Neural progenitor cell (in vitro differentiated cells): ENCODE data around the gene TRIM46. TPM values are rescaled to one million over a fixed set of nuclear protein-coding genes. Genes with fewer than 3 reads are reported as not detected.

Experiments
- DNase-seq: peaks from one replicate; pipeline ENCODE4 v3.0.0-alpha.2; 2016; ENCODE audit warnings: low spot score
- H2AFZ ChIP-seq: fragments of 200-600 bp; sonication (generic); replicated peaks from 2 replicates; pipeline ENCODE4 v1.6.1; 2016; ENCODE audit warnings: antibody characterized with exemption
- H3F3A ChIP-seq: fragments of 200-600 bp; sonication (generic); 2 replicates; pipeline ENCODE4 v1.6.1; 2016; ENCODE audit warnings: antibody characterized with exemption, low read depth
- H3K27ac ChIP-seq: fragments of 200-600 bp; sonication (generic); 2 replicates; pipeline ENCODE4 v1.5.1; 2016; ENCODE audit warnings: mild to moderate bottlenecking
- H3K27me3 ChIP-seq: fragments of 200-600 bp; sonication (generic); 2 replicates; pipeline ENCODE4 v1.6.1; 2016; ENCODE audit warnings: mild to moderate bottlenecking, moderate library complexity
- H3K36me3 ChIP-seq: fragments of 200-600 bp; sonication (generic); 2 replicates; pipeline ENCODE4 v1.5.1; 2016
- H3K4me1 ChIP-seq: fragments of 200-600 bp; sonication (generic); 2 replicates; pipeline ENCODE4 v1.6.1; 2016; ENCODE audit warnings: mixed run types
- H3K4me2 ChIP-seq: fragments of 200-600 bp; sonication (generic); 2 replicates; pipeline ENCODE4 v1.6.1; 2016
- H3K4me3 ChIP-seq: fragments of 200-600 bp; sonication (generic); 2 replicates; pipeline ENCODE4 v1.5.1; 2016
- H3K79me2 ChIP-seq: fragments of 200-600 bp; sonication (generic); 2 replicates; pipeline ENCODE4 v1.6.1; 2016; ENCODE audit warnings: low read depth
- H3K9ac ChIP-seq: fragments of 200-600 bp; sonication (generic); 2 replicates; pipeline ENCODE4 v1.6.1; 2016
- H3K9me3 ChIP-seq: fragments of 200-600 bp; sonication (generic); 2 replicates; pipeline ENCODE4 v1.5.1; 2016; ENCODE audit warnings: low read depth
- H4K20me1 ChIP-seq: fragments of 200-600 bp; sonication (generic); 2 replicates; pipeline ENCODE4 v1.6.1; 2016; ENCODE audit warnings: low read depth
- H3K27ac Mint-ChIP-seq: 3 replicates; pipeline ENCODE4 v1.8.0; 2021; ENCODE audit warnings: mixed read lengths
- H3K27me3 Mint-ChIP-seq: 2 replicates; pipeline ENCODE4 v1.8.0; 2022; ENCODE audit warnings: low read depth, mild to moderate bottlenecking, inconsistent platforms, moderate library complexity, mixed read lengths; ENCODE audit not compliant: insufficient read depth
- H3K36me3 Mint-ChIP-seq: 3 replicates; pipeline ENCODE4 v1.8.0; 2021; ENCODE audit warnings: mixed read lengths
- H3K4me1 Mint-ChIP-seq: 3 replicates; pipeline ENCODE4 v1.8.0; 2021; ENCODE audit warnings: mixed read lengths
- H3K4me3 Mint-ChIP-seq: 3 replicates; pipeline ENCODE4 v1.8.0; 2021; ENCODE audit warnings: mild to moderate bottlenecking, moderate library complexity, mixed read lengths
- H3K9me3 Mint-ChIP-seq: 3 replicates; pipeline ENCODE4 v1.8.0; 2020; ENCODE audit warnings: mixed read lengths
- CTCF ChIP-seq: fragments of 200-600 bp; sonication (generic); IDR thresholded peaks from 2 replicates; pipeline ENCODE4 v1.5.1; 2017; ENCODE audit warnings: antibody characterized with exemption, mild to moderate bottlenecking
- EZH2 ChIP-seq: fragments of 200-600 bp; sonication (generic); IDR thresholded peaks from 2 replicates; pipeline ENCODE4 v1.6.1; 2017; ENCODE audit warnings: antibody characterized with exemption, mild to moderate bottlenecking, moderate library complexity
- EZH2phosphoT487 ChIP-seq: fragments of 200-600 bp; sonication (generic); IDR thresholded peaks from 2 replicates; pipeline ENCODE4 v1.6.1; 2017; ENCODE audit warnings: antibody characterized with exemption
- total RNA-seq: library from RNA; depleted of rRNA; stranded (reverse); fragments of >200 nt; gene quantifications from 2 replicates; pipeline ENCODE4 v1.2.3, GENCODE V29; 2015; ENCODE audit warnings: low replicate concordance

Gene TRIM46
- total RNA-seq, 1 donor from 2014 or later = 3.9 TPM

- peak within 1 kb of the TSS; percentile 92 for H3K27ac ChIP-seq
- Mint-ChIP-seq H3K27ac (peak within 1 kb of the TSS; percentile 97), H3K4me3 (peak within 1 kb of the TSS; percentile 88), H3K4me1 (peaks cover 43% of the 10 kb centered on the region), H3K36me3 (peaks cover 7% of the 10 kb centered on the region), H3K9me3 (no peaks in the 10 kb centered on the region), H3K27me3 (peaks cover 34% of the 10 kb centered on the region)
- H3K79me2 ChIP-seq = peaks cover 8% of the 10 kb centered on the region
- peak within 1 kb of the TSS; percentile 77 for H2AFZ ChIP-seq
- H3F3A ChIP-seq = peaks cover 72% of the 10 kb centered on the region
- H3K4me2 ChIP-seq = peak within 1 kb of the TSS; percentile 96
- H4K20me1 ChIP-seq = peaks cover 19% of the 10 kb centered on the region
- no peaks in the 10 kb centered on the region for H3K36me3 ChIP-seq
- TF ChIP-seq EZH2 = no peak
- TF ChIP-seq CTCF = no peak
- no peak for TF ChIP-seq EZH2phosphoT487
- H3K4me3 ChIP-seq = peak within 1 kb of the TSS; percentile 86
- no peaks in the 10 kb centered on the region for H3K9me3 ChIP-seq
- DNase-seq = peak; percentile 85
- peaks cover 24% of the 10 kb centered on the region for H3K4me1 ChIP-seq
- peak within 1 kb of the TSS; percentile 64 for H3K9ac ChIP-seq
- no peaks in the 10 kb centered on the region for H3K27me3 ChIP-seq
Measured at GRCh38 chr1:155207806-155208540, 34.3 kb downstream of the TRIM46 start, which contains the start of gene THBS3. THBS3 (minus strand) TSS chr1:155207897; CDS start chr1:155207876, 21 bp downstream.

GRCh38 chr1:155208541-155209311 lies 35.1 kb downstream of the TRIM46 start, which contains the start of gene MTX1:
MTX1 (plus strand) TSS chr1:155208695; CDS start chr1:155208805, 110 bp downstream.
- Histone ChIP-seq H3K4me1 (peaks cover 24% of the 10 kb centered on the region), H3K4me2 (peak within 1 kb of the TSS; percentile 96), H3K9ac (peak within 1 kb of the TSS; percentile 64), H3K36me3 (no peaks in the 10 kb centered on the region), H3F3A (peaks cover 65% of the 10 kb centered on the region), H3K9me3 (no peaks in the 10 kb centered on the region), H3K27ac (peak within 1 kb of the TSS; percentile 92), H2AFZ (peak within 1 kb of the TSS; percentile 77), H3K4me3 (peak within 1 kb of the TSS; percentile 86), H4K20me1 (peaks cover 19% of the 10 kb centered on the region), H3K79me2 (peaks cover 8% of the 10 kb centered on the region), H3K27me3 (no peaks in the 10 kb centered on the region)
- TF ChIP-seq EZH2phosphoT487 (no peak), CTCF (no peak), EZH2 (no peak)
- H3K9me3 Mint-ChIP-seq = no peaks in the 10 kb centered on the region
- H3K4me3 Mint-ChIP-seq = peak within 1 kb of the TSS; percentile 88
- DNase-seq = peak; percentile 96
- peaks cover 43% of the 10 kb centered on the region for H3K4me1 Mint-ChIP-seq
- peak within 1 kb of the TSS; percentile 97 for H3K27ac Mint-ChIP-seq
- H3K27me3 Mint-ChIP-seq = peaks cover 34% of the 10 kb centered on the region
- peaks cover 3% of the 10 kb centered on the region for H3K36me3 Mint-ChIP-seq

- Histone ChIP-seq H3K4me2 (peak overlapping the region; percentile 96), H2AFZ (peak overlapping the region; percentile 77), H3K4me3 (peak overlapping the region; percentile 86), H3F3A (peaks cover 59% of the 10 kb centered on the region), H3K9me3 (no peaks in the 10 kb centered on the region), H3K9ac (peak overlapping the region; percentile 62), H3K4me1 (peaks cover 24% of the 10 kb centered on the region), H3K79me2 (peaks cover 8% of the 10 kb centered on the region), H4K20me1 (peaks cover 16% of the 10 kb centered on the region), H3K36me3 (no peaks in the 10 kb centered on the region), H3K27me3 (no peaks in the 10 kb centered on the region), H3K27ac (peak overlapping the region; percentile 64)
- H3K27ac Mint-ChIP-seq = peak overlapping the region; percentile 94
- H3K36me3 Mint-ChIP-seq = peaks cover 3% of the 10 kb centered on the region
- peak; percentile 47 for DNase-seq
- no peaks in the 10 kb centered on the region for H3K9me3 Mint-ChIP-seq
- H3K4me3 Mint-ChIP-seq = peak overlapping the region; percentile 88
- no peak for TF ChIP-seq CTCF
- no peak for TF ChIP-seq EZH2
- no peak for TF ChIP-seq EZH2phosphoT487
- peaks cover 43% of the 10 kb centered on the region for H3K4me1 Mint-ChIP-seq
- H3K27me3 Mint-ChIP-seq = peaks cover 34% of the 10 kb centered on the region
Measured at GRCh38 chr1:155209312-155209721, 35.7 kb downstream of the TRIM46 start.
